Adrenal gland (tissue), 12 donors: Measurements from ENCODE around the gene CSNK1G1. TPM values are rescaled to one million over a fixed set of nuclear protein-coding genes. Genes with fewer than 3 reads are reported as not detected.

Source experiments
- DNase-seq, 7 donors: peaks; one replicate each; pipeline ENCODE4 v3.0.0-alpha.2; 2019 to 2020
- H3K27ac ChIP-seq, 5 donors: fragments of 200-600 bp; sonication (generic) in 4 of 5; 1 replicate in 3 of 5; 2 replicates in 2 of 5; pipeline versions ENCODE4 v1.5.1 to v1.8.0; 2016 to 2020; ENCODE audit warnings: mild to moderate bottlenecking in 1 of 5
- H3K27me3 ChIP-seq: fragments of 200-600 bp; 2 replicates; pipeline ENCODE4 v1.8.0; 2021
- H3K36me3 ChIP-seq, 2 donors: fragments of 200-600 bp; replicated peaks in 1 of 2; 1 replicate in 1 of 2; 2 replicates in 1 of 2; pipeline versions ENCODE4 v1.5.1 to v1.8.0; 2018 to 2022
- H3K4me1 ChIP-seq, 2 donors: fragments of 200-600 bp; replicated peaks in 1 of 2; 1 replicate in 1 of 2; 2 replicates in 1 of 2; pipeline versions ENCODE4 v1.5.1 to v1.8.0; 2018 to 2021
- H3K4me3 ChIP-seq, 4 donors: fragments of 200-600 bp; sonication (generic) in 3 of 4; one replicate each; pipeline ENCODE4 v1.5.1; 2016 to 2018
- H3K9me3 ChIP-seq, 3 donors: fragments of 200-600 bp; sonication (generic) in 1 of 3; replicated peaks in 1 of 3; 1 replicate in 2 of 3; 2 replicates in 1 of 3; pipeline versions ENCODE4 v1.5.1 to v1.8.0; 2016 to 2021
- CTCF ChIP-seq, 6 experiments: fragments of 450-650 bp in 4 of 6; fragments of 200-600 bp in 2 of 6; sonication (generic) in 1 of 6; IDR thresholded peaks; 1 replicate in 5 of 6; 2 replicates in 1 of 6; pipeline versions ENCODE4 v1.5.1 to v1.8.0; 2016 to 2021; ENCODE audit warnings: antibody characterized with exemption in 6 of 6, mild to moderate bottlenecking in 2 of 6, moderate library complexity in 1 of 6
- POLR2A ChIP-seq, 2 donors: fragments of 450-650 bp; IDR thresholded peaks; one replicate each; pipeline ENCODE4 v1.6.1; 2017; ENCODE audit warnings: antibody characterized with exemption in 2 of 2, mild to moderate bottlenecking in 2 of 2, moderate library complexity in 1 of 2
- WGBS, 4 donors: extraction: QIAGEN DNeasy Blood & Tissue Kit in 2 of 4; methylation state at CpG; one replicate each; pipeline versions ENCODE4 v1.1.5 to v1.1.7; 2013 to 2017; 5-methylcytosine and 5-hydroxymethylcytosine counted together
- intact Hi-C, 2 donors: fragments of 100-400 bp; cut with DNase I; formaldehyde crosslinking; loops; one replicate each; pipeline versions ENCODE4 v1.14.1 to v1.15.0; 2022 to 2023
- polyA plus RNA-seq, 3 donors: library from polyadenylated mRNA; stranded (reverse); fragments of 200-250 nt in 2 of 3; fragments of 350-450 nt in 1 of 3; fragmentation: Illumina TruSeq in 1 of 3; extraction: RNeasy Lipid Tissue Mini Kit (QIAGEN cat#74804) in 1 of 3; gene quantifications; one replicate each; pipeline ENCODE4 v1.2.3, GENCODE V29; 2013 to 2014
- total RNA-seq, 9 donors: library from RNA; depleted of rRNA in 4 of 9; stranded (reverse); fragments of >200 nt in 4 of 9; fragments of 120-200 nt in 1 of 9; fragmentation: NEBNext Ultra II Directional in 1 of 9; extraction: Animal tissue kit (Norgen Biotek cat#: 25700) in 1 of 9; gene quantifications; one replicate each; pipeline versions ENCODE4 v1.1.0 to v1.2.4, GENCODE V29; 2013 to 2023
- donor health status: healthy with polysubstance abuse.
- donor health status: Bipolar disorder and iron deficiency.
- donor health status: DM: yes; HTN: yes; CAD: no.
- donor health status: DM: no; HTN: no; CAD: no.
- donor health status: DM: no; HTN: no; CAD: no.
- donor health status: DM: yes; HTN: yes; CAD: no.

Gene CSNK1G1
- total and polyA plus RNA-seq, 12 donors = 1.2 to 31.6 (median 13.6) TPM

GRCh38 chr15:64263567-64263966 is 92.4 kb downstream of the CSNK1G1 start:
- intact Hi-C loops = no loop called here
- 65 to 90% (median 83%) methylated on average over 2 of the region's 2 CpGs for WGBS, 4 donors

GRCh38 chr15:64256051-64256450 is 99.9 kb downstream of the CSNK1G1 start:
- H3K27ac ChIP-seq = no peak overlapping the region
- H3K4me3 ChIP-seq = no peak overlapping the region
- no peak for TF ChIP-seq POLR2A (IDR thresholded peaks at IDR 0.05)
- TF ChIP-seq CTCF (IDR thresholded peaks at IDR 0.05) = no peak
- no peaks in the 10 kb centered on the region for H3K27me3 ChIP-seq
- intact Hi-C loops = no loop called here
- no peak for DNase-seq
- H3K9me3 ChIP-seq = no peaks in the 10 kb centered on the region
- 78 to 92% (median 85%) methylated on average over 3 of the region's 3 CpGs for WGBS, 4 donors
- no peaks in the 10 kb centered on the region for H3K4me1 ChIP-seq
- no peaks in the 10 kb centered on the region for H3K36me3 ChIP-seq

More at GRCh38 chr15:64263567-64263966, 92.4 kb downstream of the CSNK1G1 start:
- no peaks in the 10 kb centered on the region for H3K27me3 ChIP-seq
- no peak overlapping the region for H3K27ac ChIP-seq
- no peak for DNase-seq
- TF ChIP-seq CTCF (IDR thresholded peaks at IDR 0.05) (no peak), POLR2A (IDR thresholded peaks at IDR 0.05) (no peak)
- no peaks in the 10 kb centered on the region for H3K4me1 ChIP-seq
- no peaks in the 10 kb centered on the region for H3K9me3 ChIP-seq
- no peak overlapping the region for H3K4me3 ChIP-seq
- no peaks in the 10 kb centered on the region for H3K36me3 ChIP-seq

GRCh38 chr15:64251658-64252057 is 104.3 kb downstream of the CSNK1G1 start:
- H3K9me3 ChIP-seq = no peaks in the 10 kb centered on the region
- no peak for TF ChIP-seq CTCF (IDR thresholded peaks at IDR 0.05)
- TF ChIP-seq POLR2A (IDR thresholded peaks at IDR 0.05) = no peak
- no peak overlapping the region for H3K4me3 ChIP-seq
- DNase-seq = no peak
- H3K36me3 ChIP-seq = no peaks in the 10 kb centered on the region
- intact Hi-C loops = no loop called here
- no peak overlapping the region for H3K27ac ChIP-seq
- H3K4me1 ChIP-seq = peaks cover 13 to 18% of the 10 kb centered on the region in 2 donors
- H3K27me3 ChIP-seq = no peaks in the 10 kb centered on the region

- no peaks in the 10 kb centered on the region for H3K36me3 ChIP-seq
- 89 to 98% (median 92%) methylated on average over 2 of the region's 2 CpGs for WGBS, 4 donors
- H3K4me3 ChIP-seq = no peak overlapping the region
- H3K9me3 ChIP-seq = no peaks in the 10 kb centered on the region
- TF ChIP-seq POLR2A (IDR thresholded peaks at IDR 0.05) = no peak
- no peak for TF ChIP-seq CTCF (IDR thresholded peaks at IDR 0.05)
- peaks cover 13 to 18% of the 10 kb centered on the region in 2 donors for H3K4me1 ChIP-seq
- H3K27ac ChIP-seq = no peak overlapping the region
- no peaks in the 10 kb centered on the region for H3K27me3 ChIP-seq
- DNase-seq = no peak
- intact Hi-C loops = no loop called here
Observed at GRCh38 chr15:64251121-64251520, 104.9 kb downstream of the CSNK1G1 start.
